Measurements from ENCODE around the gene RNPEP.

Gene RNPEP

DNA sequence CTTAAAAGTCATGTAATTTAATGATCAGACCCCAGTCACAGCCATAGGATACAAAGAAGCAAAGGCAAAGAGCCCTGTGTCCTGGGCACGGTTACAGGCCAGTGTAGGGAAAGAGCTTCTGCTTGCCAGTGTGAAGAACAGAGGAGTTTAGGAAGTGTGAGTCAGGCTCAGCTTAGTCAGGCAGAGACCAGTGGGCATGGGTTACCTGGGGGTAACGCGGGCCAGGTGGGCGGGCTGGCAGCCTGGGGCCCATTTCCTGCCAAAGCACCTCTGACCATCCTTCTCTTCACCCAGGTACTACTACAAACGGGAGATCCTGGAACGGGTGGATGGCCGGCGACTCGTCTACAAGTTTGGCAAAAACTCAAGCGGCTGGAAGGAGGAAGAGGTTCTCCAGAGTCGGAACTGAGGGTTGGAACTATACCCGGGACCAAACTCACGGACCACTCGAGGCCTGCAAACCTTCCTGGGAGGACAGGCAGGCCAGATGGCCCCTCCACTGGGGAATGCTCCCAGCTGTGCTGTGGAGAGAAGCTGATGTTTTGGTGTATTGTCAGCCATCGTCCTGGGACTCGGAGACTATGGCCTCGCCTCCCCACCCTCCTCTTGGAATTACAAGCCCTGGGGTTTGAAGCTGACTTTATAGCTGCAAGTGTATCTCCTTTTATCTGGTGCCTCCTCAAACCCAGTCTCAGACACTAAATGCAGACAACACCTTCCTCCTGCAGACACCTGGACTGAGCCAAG lies 32.6 kb downstream of the RNPEP start:
- Histone ChIP-seq H3F3A (ENCODE audit: low read depth) (no peaks in the 10 kb centered on the region), H3K79me2 (ENCODE audit: insufficient read depth, low read length) (no peaks in the 10 kb centered on the region), H3K9me2 (replicated peaks; ENCODE audit: low read depth, low read length) (no peaks in the 10 kb centered on the region), H3K9ac (ENCODE audit: low read depth, low read length, poor library complexity, severe bottlenecking) (no peak overlapping the region), H3K4me3 (ENCODE audit: low read length, poor library complexity, severe bottlenecking) (no peak overlapping the region), H4K20me1 (ENCODE audit: insufficient read depth, low read length, poor library complexity, severe bottlenecking) (no peaks in the 10 kb centered on the region), H2AFZ (ENCODE audit: low read length) (no peak overlapping the region), H3K4me1 (ENCODE audit: insufficient read depth, low read length, poor library complexity, severe bottlenecking) (no peaks in the 10 kb centered on the region), H3K27me3 (ENCODE audit: insufficient read depth, low read length, poor library complexity, severe bottlenecking) (no peaks in the 10 kb centered on the region), H3K36me3 (ENCODE audit: insufficient read depth, low read length) (no peaks in the 10 kb centered on the region), H3K9me3 (ENCODE audit: insufficient read depth, low read depth, low read length) (no peaks in the 10 kb centered on the region), H3K4me2 (ENCODE audit: low read depth, low read length, poor library complexity, severe bottlenecking) (no peak overlapping the region)
- no peak for TF ChIP-seq EZH2phosphoT487 (IDR thresholded peaks at IDR 0.05; ENCODE audit: borderline replicate concordance)
- TF ChIP-seq, protein P1, sequence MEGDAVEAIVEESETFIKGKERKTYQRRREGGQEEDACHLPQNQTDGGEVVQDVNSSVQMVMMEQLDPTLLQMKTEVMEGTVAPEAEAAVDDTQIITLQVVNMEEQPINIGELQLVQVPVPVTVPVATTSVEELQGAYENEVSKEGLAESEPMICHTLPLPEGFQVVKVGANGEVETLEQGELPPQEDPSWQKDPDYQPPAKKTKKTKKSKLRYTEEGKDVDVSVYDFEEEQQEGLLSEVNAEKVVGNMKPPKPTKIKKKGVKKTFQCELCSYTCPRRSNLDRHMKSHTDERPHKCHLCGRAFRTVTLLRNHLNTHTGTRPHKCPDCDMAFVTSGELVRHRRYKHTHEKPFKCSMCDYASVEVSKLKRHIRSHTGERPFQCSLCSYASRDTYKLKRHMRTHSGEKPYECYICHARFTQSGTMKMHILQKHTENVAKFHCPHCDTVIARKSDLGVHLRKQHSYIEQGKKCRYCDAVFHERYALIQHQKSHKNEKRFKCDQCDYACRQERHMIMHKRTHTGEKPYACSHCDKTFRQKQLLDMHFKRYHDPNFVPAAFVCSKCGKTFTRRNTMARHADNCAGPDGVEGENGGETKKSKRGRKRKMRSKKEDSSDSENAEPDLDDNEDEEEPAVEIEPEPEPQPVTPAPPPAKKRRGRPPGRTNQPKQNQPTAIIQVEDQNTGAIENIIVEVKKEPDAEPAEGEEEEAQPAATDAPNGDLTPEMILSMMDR (conservative IDR thresholded peaks at IDR 0.05; ENCODE audit: low read length), result no peak

DNA sequence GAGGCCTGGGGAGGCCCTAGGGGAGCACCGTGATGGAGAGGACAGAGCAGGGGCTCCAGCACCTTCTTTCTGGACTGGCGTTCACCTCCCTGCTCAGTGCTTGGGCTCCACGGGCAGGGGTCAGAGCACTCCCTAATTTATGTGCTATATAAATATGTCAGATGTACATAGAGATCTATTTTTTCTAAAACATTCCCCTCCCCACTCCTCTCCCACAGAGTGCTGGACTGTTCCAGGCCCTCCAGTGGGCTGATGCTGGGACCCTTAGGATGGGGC lies 33.2 kb downstream of the RNPEP start:
- Histone ChIP-seq H3K4me1 (ENCODE audit: insufficient read depth, low read length, poor library complexity, severe bottlenecking) (no peaks in the 10 kb centered on the region), H3K4me3 (ENCODE audit: low read length, poor library complexity, severe bottlenecking) (no peak overlapping the region), H4K20me1 (ENCODE audit: insufficient read depth, low read length, poor library complexity, severe bottlenecking) (no peaks in the 10 kb centered on the region), H3K9me3 (ENCODE audit: insufficient read depth, low read depth, low read length) (no peaks in the 10 kb centered on the region), H3K9ac (ENCODE audit: low read depth, low read length, poor library complexity, severe bottlenecking) (no peak overlapping the region), H3K9me2 (replicated peaks; ENCODE audit: low read depth, low read length) (no peaks in the 10 kb centered on the region), H3K27me3 (ENCODE audit: insufficient read depth, low read length, poor library complexity, severe bottlenecking) (no peaks in the 10 kb centered on the region), H2AFZ (ENCODE audit: low read length) (no peak overlapping the region), H3K79me2 (ENCODE audit: insufficient read depth, low read length) (no peaks in the 10 kb centered on the region), H3K4me2 (ENCODE audit: low read depth, low read length, poor library complexity, severe bottlenecking) (no peak overlapping the region), H3F3A (ENCODE audit: low read depth) (no peaks in the 10 kb centered on the region), H3K36me3 (ENCODE audit: insufficient read depth, low read length) (no peaks in the 10 kb centered on the region)
- TF ChIP-seq, protein P1 (conservative IDR thresholded peaks at IDR 0.05; ENCODE audit: low read length), result no peak
- TF ChIP-seq EZH2phosphoT487 (IDR thresholded peaks at IDR 0.05; ENCODE audit: borderline replicate concordance), result no peak

DNA sequence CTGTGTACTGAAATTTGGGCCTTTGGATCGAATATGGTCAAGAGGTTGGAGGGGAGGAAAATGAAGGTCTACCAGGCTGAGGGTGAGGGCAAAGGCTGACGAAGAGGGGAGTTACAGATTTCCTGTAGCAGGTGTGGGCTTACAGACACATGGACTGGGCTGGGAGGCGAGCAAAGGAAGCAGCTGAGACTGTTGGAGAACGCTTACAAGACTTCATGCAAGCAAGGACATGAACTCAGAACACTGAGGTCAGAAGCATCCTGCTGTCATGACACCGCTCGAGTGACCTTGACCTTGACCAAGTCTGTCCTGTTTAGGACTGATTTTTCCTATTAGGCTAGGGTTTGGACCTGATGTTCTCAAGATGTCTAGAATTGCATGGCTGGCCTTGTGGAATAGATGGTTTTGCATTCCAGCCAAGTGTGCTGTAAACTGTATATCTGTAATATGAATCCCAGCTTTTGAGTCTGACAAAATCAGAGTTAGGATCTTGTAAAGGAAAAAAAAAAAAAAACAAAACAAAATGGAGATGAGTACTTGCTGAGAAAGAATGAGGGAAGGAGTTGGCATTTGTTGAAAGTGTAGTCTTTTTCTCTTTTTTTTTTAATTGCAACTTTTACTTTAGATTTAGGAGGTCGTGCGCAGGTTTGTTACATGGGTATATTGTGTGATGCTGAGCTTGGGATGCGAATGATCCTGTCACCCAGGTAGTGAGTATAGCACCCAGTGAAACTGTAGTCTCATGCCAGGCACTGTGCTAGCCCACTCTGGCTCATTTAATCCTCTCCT lies 33.8 kb downstream of the RNPEP start:
- H3K4me1 ChIP-seq (ENCODE audit: insufficient read depth, low read length, poor library complexity, severe bottlenecking), result no peaks in the 10 kb centered on the region
- H3K4me2 ChIP-seq (ENCODE audit: low read depth, low read length, poor library complexity, severe bottlenecking), result no peak overlapping the region
- H3F3A ChIP-seq (ENCODE audit: low read depth), result no peaks in the 10 kb centered on the region

More for the DNA sequence above, 33.8 kb downstream of the RNPEP start:
- TF ChIP-seq, protein P1 (conservative IDR thresholded peaks at IDR 0.05; ENCODE audit: low read length), result no peak
- no peak for TF ChIP-seq EZH2phosphoT487 (IDR thresholded peaks at IDR 0.05; ENCODE audit: borderline replicate concordance)
- Histone ChIP-seq H3K9ac (ENCODE audit: low read depth, low read length, poor library complexity, severe bottlenecking) (no peak overlapping the region), H2AFZ (ENCODE audit: low read length) (no peak overlapping the region), H3K36me3 (ENCODE audit: insufficient read depth, low read length) (no peaks in the 10 kb centered on the region), H3K9me2 (replicated peaks; ENCODE audit: low read depth, low read length) (no peaks in the 10 kb centered on the region), H3K79me2 (ENCODE audit: insufficient read depth, low read length) (no peaks in the 10 kb centered on the region), H3K9me3 (ENCODE audit: insufficient read depth, low read depth, low read length) (no peaks in the 10 kb centered on the region), H4K20me1 (ENCODE audit: insufficient read depth, low read length, poor library complexity, severe bottlenecking) (no peaks in the 10 kb centered on the region), H3K27me3 (ENCODE audit: insufficient read depth, low read length, poor library complexity, severe bottlenecking) (no peaks in the 10 kb centered on the region), H3K4me3 (ENCODE audit: low read length, poor library complexity, severe bottlenecking) (no peak overlapping the region)
